GM19043 (cell line): ENCODE results near the gene ATG16L1.

Experiments used
- ATAC-seq: cut with Tn5 transposase; IDR thresholded peaks from one replicate; pipeline ENCODE4 v1.9.1; 2021; ENCODE audit warnings: low read depth; ENCODE audit not compliant: unreplicated experiment

The ATG16L1 gene

DNA sequence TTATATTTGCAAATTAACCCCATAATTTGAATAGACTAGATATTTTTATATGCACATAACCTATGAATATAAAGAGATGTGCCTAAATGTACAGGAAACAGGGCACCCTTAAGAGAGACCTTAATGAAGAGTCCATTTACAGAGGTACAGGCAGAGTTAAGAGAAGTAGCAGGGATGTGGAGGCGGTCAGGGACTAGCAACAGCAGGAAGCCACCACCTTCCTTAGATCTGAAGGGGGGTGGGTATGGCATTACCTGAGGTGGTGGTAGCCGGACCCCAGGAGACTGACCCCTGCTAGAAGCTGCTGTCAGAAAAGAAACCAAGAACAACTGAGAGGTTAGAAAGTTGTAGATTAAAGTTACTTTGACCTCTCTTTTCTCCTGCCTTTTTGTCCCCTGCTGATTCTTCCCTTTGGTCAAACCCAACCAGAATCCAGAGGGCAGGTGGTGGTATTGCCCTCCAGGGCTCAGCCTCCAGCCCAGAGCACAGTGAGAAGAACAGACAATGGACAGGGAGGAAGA, 24.9 kb upstream of the ATG16L1 start:
- no peak for ATAC-seq

DNA sequence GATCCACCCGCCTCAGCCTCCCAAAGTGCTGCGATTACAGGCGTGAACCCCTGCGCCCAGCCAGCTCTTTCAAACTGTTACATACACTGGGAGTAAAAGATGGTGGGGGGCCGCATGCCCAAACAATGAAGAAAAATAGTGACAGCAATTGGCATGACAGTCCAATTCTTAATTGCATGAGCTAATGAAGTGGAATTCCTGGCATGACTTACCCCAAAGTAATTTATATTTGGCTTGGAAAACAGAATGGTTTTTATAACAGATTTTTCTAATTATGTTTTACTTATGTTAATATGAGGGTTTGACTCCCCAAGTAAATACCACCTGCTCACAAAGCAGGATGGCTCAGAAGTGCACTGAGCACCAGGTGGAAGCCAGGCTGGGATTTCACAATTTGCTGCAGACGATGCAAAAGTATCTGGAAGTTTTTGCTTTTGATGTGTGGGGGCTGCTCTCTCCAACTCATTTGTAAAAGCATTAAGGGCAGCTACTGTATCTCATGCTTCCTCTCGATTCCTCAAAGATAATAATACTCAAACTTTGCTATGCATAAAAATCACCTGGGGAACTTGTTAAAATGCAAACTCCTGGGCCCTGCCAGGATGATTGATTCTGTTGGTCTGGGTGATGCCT, 24.0 kb upstream of the ATG16L1 start:
- no peak for ATAC-seq

DNA sequence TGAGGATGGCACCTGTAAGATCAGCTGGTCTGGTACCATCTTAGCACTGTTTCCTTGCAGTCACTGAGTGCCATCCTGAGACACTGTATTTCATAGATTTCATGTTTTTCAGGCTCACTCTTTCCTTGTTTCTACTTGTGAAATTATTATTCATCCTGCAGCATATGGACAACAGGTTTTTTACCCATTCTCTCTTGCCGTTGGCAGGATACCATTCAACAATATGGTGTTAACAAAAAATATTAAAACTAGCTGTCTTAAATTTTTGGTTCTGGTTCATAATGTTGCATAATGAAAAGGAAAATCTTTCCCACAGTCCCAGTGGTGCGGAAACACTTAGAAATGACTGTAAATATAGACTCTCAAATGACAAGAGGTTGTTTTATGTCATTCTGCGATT, 23.1 kb upstream of the ATG16L1 start:
- ATAC-seq, result no peak

DNA sequence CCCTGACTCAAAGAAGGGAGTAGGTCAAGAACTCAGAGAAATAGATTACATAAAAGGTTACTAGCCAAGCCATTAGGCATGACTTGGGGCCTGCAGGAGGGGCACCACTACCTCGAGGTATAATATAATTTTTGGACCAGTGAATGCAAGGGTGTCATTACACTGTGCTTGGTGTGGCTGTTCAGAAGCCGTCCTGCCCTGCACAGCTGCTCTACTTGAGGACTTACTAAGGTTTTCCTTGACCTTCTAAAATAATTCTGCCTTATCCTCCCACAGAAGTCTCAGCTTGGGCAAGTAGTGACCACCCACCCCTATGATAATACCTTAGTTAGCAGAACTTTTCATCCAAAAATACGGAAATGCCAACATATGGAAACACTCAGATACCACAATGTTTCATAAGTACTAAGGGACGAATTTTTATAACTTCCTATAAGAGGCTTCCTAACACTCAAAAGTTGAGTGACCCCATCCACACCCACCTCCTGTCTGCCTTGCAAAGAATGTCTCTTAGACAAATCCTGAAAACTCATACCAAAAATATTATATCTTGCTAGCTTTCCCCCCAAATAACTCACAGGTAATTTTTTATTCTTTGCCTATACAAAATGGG, 17.7 kb upstream of the ATG16L1 start:
- no peak for ATAC-seq

DNA sequence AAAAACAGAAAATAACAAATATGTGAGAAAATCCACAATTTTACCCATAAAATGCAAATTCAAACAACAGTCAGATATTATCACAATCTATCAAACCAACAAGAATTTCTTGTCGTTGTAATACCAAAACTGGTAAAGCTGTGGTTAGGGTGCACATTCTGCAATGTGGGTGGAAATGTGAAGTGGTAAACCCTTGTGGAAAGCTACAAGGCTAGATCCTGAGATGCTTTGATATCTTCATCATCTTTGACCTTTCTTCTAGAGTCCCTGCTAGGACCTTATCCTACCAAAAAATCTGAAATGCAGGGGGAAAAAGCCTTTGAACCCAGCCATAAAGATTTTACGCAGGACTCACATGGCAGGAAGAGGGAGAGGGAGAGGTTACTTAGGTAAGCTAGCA, 17.2 kb upstream of the ATG16L1 start:
- no peak for ATAC-seq

DNA sequence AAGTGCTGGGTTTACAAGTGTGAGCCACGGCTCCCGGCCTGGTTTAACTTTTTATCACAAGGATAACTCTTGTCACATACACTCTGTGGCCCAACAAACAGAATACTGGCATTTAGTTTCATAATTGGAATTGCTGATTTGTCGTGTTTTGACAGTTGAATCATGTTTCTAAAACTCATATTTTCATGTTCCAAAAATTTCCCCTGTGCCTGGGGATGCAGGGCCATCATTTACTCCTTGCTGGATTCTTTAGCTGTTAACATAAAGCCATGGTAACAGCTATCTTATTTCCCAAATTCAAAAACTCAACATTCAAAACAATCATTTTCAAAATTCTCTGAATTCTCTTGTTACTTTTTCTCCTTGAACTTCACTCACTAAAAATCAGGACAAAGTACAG, 16.5 kb upstream of the ATG16L1 start:
- no peak for ATAC-seq

DNA sequence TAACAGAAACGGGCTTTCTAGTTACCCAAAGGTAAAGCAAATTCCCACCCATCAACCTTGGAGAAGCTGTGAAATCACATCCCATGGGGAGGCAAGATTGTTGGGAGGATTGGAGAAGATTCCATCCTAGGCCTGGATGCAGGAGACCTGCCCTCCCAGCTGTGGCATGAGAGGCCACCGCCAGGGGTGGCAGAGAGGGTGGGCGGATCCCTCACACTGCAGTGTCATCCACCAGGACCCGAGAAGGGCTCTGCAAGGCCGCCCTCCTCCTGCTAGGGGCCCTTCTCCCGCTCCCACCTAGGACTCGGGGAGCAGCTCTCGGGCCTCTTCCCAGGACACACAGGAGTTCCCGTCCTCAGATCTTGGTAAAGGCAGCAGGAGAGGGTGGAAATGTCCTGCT, 15.5 kb upstream of the ATG16L1 start:
- ATAC-seq, result no peak

DNA sequence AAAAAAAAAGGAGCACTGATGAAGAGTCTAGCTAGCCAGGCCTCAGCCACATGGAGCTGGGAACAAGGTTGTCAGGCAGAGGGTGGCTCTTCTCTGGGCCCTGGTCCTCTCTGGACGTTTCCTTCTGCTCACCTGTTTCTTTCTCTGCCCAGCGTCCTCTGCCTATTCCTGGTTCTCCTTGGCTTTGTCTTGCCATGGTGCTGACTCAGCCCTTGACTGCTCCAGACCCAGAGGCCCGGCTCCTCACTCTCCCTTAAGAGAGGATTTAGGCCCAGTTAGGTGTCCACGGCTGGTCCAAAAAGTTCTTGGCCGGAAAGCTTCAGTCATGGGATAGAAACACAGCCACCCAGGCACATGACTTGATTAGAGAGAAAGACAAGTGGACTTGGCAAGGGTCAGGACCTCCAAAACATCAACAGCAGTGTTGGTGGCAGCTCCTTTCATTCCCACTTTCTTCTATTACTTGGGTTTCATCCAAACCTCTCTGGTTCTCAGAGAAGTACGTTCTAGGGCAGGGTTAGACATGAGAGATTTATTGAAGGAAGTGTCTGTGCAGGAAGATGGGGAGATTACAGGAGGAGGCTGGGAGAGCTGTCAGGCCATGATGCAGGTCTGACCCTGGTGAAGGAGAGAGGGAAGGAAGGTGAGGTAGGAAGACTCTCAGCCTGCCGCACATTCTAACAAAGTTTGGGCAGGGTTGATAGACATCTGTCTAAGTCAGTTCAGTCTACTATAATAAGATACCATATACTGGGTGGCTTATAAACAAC, 14.5 kb upstream of the ATG16L1 start:
- no peak for ATAC-seq

DNA sequence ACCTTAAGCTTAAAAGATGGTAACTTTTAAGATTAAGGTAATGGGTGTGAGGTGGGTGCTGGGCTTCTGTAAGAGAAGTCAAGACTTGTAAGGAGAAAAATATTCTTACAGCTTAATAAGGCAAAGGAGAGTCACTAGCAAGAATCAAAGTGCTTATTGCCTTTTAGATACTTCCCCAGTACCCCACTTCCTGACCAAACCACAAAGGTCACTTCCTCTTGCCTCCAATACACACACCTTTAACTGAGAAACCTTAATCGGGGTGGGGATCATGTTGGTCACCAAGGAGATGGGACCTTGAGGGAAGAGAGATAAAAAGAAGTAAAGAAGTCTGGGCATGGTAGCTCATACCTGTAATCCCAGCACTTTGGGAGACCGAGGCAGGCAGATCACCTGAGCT, 10.6 kb upstream of the ATG16L1 start:
- ATAC-seq, result no peak

DNA sequence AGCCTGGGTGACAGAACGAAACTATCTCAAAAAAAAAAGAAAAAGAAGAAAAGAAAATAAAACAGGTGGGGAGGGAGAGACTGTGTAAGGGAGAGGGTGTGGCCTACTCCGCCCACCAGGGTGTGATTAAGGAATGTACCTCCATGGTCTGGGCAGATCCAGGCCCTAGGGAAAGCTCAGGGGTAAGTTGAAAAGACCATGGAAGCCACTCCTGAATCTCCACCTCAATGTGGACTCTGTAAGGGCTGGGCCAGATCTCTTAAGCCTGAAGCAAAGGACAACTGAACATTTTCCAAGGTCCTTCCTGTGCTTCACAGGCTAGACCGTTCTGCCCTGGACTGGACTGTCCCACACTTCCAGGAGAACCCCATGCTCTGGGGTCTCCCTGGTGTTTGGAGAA, 9.7 kb upstream of the ATG16L1 start:
- no peak for ATAC-seq

DNA sequence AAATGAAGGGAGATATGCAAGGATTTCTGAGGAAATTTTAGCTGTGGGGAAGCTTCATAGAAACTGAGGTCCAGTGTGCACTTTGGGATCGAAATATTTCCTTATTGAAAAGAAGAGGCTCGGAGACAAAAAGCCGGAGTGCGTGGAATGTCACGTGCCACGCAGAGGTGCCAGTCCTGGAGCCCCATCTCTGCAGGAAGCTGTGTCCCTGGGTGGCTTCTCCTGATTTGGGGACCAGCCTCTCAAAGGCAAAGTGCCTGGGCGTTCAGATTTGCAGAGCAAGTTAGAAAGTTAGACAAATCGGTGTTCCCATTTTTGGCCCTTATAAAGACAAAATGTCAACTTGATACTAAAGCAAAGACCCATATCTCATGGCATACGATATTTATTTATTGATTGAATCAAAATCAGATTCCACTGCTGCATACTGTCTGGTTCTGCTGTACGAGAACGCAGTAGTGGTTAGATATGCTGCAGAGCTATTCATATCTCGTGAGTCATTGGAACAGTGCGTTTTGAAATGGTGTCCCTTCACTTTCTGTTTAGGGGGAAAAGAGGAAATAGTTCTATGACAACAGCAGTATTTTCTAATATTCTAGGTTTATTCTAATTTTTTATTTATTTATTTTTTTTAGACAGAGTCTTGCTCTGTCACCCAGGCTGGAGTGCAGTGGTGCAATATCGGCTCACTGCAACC, 9.1 kb upstream of the ATG16L1 start:
- no peak for ATAC-seq

DNA sequence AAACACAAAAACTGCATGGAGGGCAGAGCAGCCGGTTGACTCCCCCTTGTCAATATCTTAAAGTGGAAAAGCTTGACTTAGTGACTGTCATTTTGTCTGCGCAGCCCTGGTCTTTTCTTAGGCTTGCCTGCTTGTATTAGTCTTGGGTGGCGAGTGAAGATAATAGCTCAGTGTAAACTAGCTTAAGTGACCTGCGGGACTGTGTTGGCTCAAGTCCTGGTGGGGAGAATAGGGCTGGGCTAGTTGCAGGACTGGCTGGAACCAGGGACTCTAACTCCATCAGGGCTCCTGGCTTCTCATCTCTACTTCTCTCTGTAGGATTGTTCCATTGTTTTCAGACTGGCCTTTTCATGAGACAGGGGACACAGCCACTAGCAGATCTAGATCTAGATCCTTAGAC, 8.1 kb upstream of the ATG16L1 start:
- ATAC-seq, result no peak

DNA sequence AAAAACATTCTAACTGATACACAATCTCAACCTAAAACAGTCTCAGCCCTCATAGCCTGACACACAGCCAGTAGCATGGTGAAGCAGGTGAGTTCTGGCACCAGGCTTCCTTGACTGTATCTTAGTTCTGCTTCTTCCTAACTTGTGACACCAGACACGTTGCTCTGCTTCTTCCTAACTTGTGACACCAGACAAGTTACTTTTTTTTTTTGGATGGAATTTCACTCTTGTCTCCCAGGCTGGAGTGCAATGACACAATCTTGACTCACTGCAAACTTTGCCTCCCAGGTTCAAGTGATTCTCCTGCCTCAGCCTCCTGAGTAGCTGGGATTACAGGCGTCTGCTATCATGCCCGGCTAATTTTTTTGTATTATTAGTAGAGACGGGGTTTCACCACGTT, 6.7 kb upstream of the ATG16L1 start:
- no peak for ATAC-seq

DNA sequence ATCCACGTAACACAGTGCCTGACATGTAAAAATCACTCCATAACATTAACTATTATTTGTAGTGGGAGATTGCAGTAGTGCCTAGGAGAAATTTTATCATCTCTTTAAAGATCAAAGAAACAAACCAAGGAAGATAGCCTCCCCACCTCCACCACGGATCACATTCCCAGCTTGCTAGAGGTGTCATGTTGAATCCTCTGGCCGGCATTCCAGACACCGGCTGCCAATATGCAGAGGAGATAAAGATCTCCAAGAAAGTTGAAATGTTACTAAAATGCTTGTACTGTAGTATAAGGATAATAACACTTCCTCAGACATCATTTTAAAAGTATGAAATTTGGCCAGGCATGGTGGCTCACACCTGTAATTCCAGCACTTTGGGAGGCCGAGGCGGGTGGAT, 6.1 kb upstream of the ATG16L1 start:
- ATAC-seq, result no peak

DNA sequence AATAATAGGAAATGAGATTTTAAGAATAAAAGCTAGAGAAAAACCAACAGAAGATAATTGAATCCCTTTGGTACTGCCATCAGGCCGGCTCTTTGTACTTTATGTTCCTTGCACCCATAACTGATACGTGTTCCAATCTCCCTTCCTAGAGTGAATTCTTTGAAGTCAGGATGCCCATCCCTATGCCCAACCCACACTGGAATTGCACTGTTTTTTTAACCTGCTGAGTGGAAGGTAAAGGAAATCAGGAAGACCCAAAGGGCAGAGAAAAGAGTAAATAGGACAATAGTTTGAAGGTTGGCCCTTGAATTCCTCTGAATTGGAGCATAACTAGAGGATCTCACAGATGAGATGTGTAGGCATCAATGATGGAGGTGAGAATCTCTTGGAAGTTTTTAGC, 4.4 kb upstream of the ATG16L1 start:
- ATAC-seq, result no peak

DNA sequence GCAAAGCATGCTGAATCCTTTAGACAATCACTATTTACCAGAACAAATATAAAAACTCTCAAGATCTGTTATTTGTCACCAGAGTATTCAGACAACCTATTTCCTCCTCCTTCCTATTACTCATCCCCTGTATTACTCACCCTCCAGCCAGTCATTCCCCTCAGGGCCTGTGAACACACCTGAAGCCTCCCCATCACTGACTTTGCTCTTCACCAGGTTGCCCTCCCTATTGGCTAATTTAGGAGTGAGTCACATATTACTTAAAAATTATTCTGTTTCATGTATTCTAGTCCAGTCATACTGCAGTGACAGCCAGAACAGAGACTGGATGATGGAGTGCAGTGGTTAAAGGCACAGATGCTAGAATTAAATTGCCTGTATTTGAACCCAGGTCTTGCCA, 3.7 kb upstream of the ATG16L1 start:
- no peak for ATAC-seq

DNA sequence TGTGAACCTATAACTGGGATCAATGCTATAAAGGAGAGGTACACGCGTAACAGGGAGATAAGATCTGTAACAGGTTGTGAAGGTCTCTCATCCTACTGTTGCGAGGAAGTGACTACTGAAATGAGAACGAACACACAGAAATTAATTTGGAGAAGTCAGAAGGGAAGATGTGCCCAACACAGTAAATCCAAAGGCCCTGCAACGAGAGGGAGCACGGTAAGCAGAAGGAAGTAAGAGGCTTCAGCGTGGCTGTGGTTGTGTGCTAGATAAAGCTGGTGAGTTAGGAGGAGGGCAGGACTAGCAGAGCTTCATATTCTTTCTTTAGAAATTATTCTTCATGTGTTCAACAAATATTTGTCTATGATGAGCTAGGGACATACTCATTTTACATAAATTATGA, 2.5 kb upstream of the ATG16L1 start:
- no peak for ATAC-seq

DNA sequence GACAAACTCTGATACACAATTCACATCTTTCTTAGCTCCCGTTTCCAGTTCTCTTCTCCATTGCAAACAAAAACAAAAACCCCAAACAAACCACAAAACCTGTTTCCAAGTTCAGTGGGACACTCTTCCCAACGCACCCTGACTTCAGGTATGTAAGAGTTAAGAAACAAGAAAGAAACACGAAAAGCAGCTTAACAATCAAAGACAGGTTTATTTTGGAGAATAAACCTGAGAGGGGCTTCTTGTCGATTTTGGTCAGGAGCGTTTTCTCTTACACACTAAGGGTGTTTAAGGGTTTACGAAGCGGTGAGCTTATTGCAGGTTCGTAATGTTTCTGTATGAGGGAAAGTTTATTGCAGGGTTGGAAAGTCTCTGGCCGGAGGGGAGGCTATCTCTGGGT, 905 bp upstream of the ATG16L1 start:
- no peak for ATAC-seq

DNA sequence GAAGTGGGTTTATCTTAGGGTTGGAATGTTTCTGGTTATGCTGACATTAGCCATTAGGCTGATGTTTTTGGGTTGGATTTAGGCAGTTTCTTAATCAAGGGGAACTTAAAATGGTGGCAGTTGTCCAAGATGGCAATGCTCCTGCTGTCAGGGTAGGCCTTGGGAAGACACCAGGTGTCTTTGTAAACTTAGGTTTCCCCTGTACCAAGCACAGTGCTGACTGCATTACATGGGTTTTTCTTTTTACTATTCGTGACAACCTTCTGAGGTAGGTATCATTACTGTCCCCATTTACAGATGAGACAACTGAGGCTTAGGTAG, 528 bp upstream of the ATG16L1 start:
- peak; percentile 23 for ATAC-seq

DNA sequence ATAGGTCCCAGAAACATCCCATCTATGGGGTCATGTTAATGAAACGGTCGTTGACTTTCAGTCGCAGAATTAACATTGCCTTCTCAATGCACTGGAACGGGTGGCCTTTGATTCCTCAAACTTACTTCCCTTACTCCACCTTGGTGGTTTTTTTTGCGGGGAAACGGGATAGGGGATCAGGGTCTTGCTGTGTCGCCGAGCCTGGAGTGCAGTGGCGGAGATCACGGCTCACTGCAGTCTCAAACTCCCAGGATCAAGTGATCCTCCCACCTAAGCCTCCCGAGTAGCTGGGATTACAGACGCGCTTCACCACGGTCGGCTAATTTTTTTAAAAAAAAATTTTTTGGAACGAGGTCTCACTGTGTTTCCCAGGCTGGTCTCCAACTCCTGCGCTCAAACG, 754 bp downstream of the ATG16L1 start:
- ATAC-seq, result no peak

DNA sequence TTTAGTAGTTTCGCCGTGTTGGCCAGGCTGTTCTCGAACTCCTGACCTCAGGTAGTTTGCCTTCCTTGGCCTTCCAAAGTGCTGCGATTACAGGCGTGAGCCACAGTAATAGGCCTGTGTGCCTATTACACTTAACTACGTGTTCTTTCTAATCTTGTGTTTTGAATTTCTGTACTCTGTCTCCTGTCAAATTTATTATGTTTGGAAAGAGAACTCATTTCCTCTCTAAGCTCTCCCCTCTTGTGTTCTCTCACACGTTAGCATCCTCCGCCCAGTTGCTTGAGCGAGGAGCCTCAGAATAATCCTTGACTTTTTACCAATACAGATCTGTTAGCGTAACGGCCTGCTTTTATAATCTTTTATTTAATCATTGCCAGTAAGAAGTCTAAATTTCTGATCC, 3.7 kb downstream of the ATG16L1 start:
- no peak for ATAC-seq
